Loucy (cell line): ENCODE results near the gene SPOP.
"Not testable (repeated sequence)": the region's sequence is repeated elsewhere in the genome, so short reads cannot be mapped to it uniquely, and the experiment has no call there.

Experiments
- H2AFZ ChIP-seq: fragments of 200-600 bp; sonication (generic); 2 replicates; pipeline ENCODE4 v1.6.0; 2016; ENCODE audit warnings: antibody characterized with exemption, mild to moderate bottlenecking, low read length, moderate library complexity
- H3F3A ChIP-seq: fragments of 200-600 bp; 2 replicates; pipeline ENCODE4 v1.6.0; 2016; ENCODE audit warnings: antibody characterized with exemption, low read depth, mild to moderate bottlenecking
- H3K27me3 ChIP-seq: fragments of 200-600 bp; sonication (generic); 2 replicates; pipeline ENCODE4 v1.6.1; 2014; ENCODE audit warnings: low read length, mild to moderate bottlenecking; ENCODE audit not compliant: insufficient read depth, poor library complexity, severe bottlenecking
- H3K36me3 ChIP-seq: fragments of 200-600 bp; sonication (generic); 2 replicates; pipeline ENCODE4 v1.6.1; 2016; ENCODE audit warnings: low read length; ENCODE audit not compliant: insufficient read depth
- H3K4me1 ChIP-seq: fragments of 200-600 bp; sonication (generic); 2 replicates; pipeline ENCODE4 v1.5.1; 2014; ENCODE audit warnings: low read length, mild to moderate bottlenecking; ENCODE audit not compliant: insufficient read depth, poor library complexity, severe bottlenecking
- H3K4me2 ChIP-seq: fragments of 200-600 bp; sonication (generic); 2 replicates; pipeline ENCODE4 v1.6.0; 2014; ENCODE audit warnings: antibody characterized with exemption, low read length, low read depth, mild to moderate bottlenecking; ENCODE audit not compliant: poor library complexity, severe bottlenecking
- H3K4me3 ChIP-seq: fragments of 200-600 bp; sonication (generic); 2 replicates; pipeline ENCODE4 v1.5.1; 2014; ENCODE audit warnings: low read length, mild to moderate bottlenecking, mixed read lengths; ENCODE audit not compliant: poor library complexity, severe bottlenecking
- H3K79me2 ChIP-seq: fragments of 200-600 bp; sonication (generic); 2 replicates; pipeline ENCODE4 v1.6.1; 2014; ENCODE audit warnings: low read length; ENCODE audit not compliant: insufficient read depth
- H3K9ac ChIP-seq: fragments of 200-600 bp; sonication (generic); 2 replicates; pipeline ENCODE4 v1.6.0; 2014; ENCODE audit warnings: mild to moderate bottlenecking, low read depth, low read length, moderate library complexity; ENCODE audit not compliant: poor library complexity, severe bottlenecking
- H3K9me2 ChIP-seq: fragments of 200-600 bp; sonication (generic); replicated peaks from 2 replicates; pipeline ENCODE4 v1.6.1; 2016; ENCODE audit warnings: low read depth, low read length, mixed read lengths
- H3K9me3 ChIP-seq: fragments of 200-600 bp; sonication (generic); 2 replicates; pipeline ENCODE4 v1.6.1; 2014; ENCODE audit warnings: mild to moderate bottlenecking, antibody characterized with exemption, low read length, low read depth; ENCODE audit not compliant: insufficient read depth
- H4K20me1 ChIP-seq: fragments of 200-600 bp; sonication (generic); 2 replicates; pipeline ENCODE4 v1.6.0; 2014; ENCODE audit warnings: antibody characterized with exemption, low read length, mild to moderate bottlenecking; ENCODE audit not compliant: insufficient read depth, poor library complexity, severe bottlenecking
- CTCF ChIP-seq: fragments of 200-600 bp; sonication (generic); conservative IDR thresholded peaks from 2 replicates; pipeline ENCODE4 v1.5.1; 2014; ENCODE audit warnings: mild to moderate bottlenecking, antibody characterized with exemption, low read length
- EZH2phosphoT487 ChIP-seq: fragments of 200-600 bp; IDR thresholded peaks from 2 replicates; pipeline ENCODE4 v1.6.1; 2018; ENCODE audit warnings: antibody characterized with exemption, mild to moderate bottlenecking, moderate library complexity, borderline replicate concordance

Gene SPOP

GRCh38 chr17:49677134-49677932 is 564 bp downstream of the SPOP start:
- peak overlapping the region; percentile 83 for H3K9ac ChIP-seq
- H3K4me3 ChIP-seq: peak overlapping the region; percentile 85
- H2AFZ ChIP-seq: peak overlapping the region; percentile 70
- no peak for TF ChIP-seq EZH2phosphoT487
- TF ChIP-seq CTCF: no peak
- H3K9me3 ChIP-seq: no peaks in the 10 kb centered on the region
- H3K4me2 ChIP-seq: peak overlapping the region; percentile 90
- no peaks in the 10 kb centered on the region for H3K9me2 ChIP-seq
- no peaks in the 10 kb centered on the region for H3K36me3 ChIP-seq
- H3F3A ChIP-seq: no peaks in the 10 kb centered on the region
- no peaks in the 10 kb centered on the region for H3K27me3 ChIP-seq
- peaks cover 46% of the 10 kb centered on the region for H3K79me2 ChIP-seq
- peaks cover 27% of the 10 kb centered on the region for H3K4me1 ChIP-seq
- H4K20me1 ChIP-seq: peaks cover 40% of the 10 kb centered on the region

GRCh38 chr17:49676276-49676868 is 1.5 kb downstream of the SPOP start:
- H3K79me2 ChIP-seq: peaks cover 56% of the 10 kb centered on the region
- H3K9me2 ChIP-seq: no peaks in the 10 kb centered on the region
- peaks cover 42% of the 10 kb centered on the region for H4K20me1 ChIP-seq
- H3F3A ChIP-seq: no peaks in the 10 kb centered on the region
- TF ChIP-seq EZH2phosphoT487: no peak
- TF ChIP-seq CTCF: no peak
- no peak overlapping the region for H2AFZ ChIP-seq
- peak overlapping the region; percentile 83 for H3K9ac ChIP-seq
- H3K4me1 ChIP-seq: peaks cover 27% of the 10 kb centered on the region
- H3K4me2 ChIP-seq: peak overlapping the region; percentile 90
- no peaks in the 10 kb centered on the region for H3K9me3 ChIP-seq
- H3K36me3 ChIP-seq: no peaks in the 10 kb centered on the region
- H3K4me3 ChIP-seq: peak overlapping the region; percentile 85
- no peaks in the 10 kb centered on the region for H3K27me3 ChIP-seq

GRCh38 chr17:49674507-49674906 is 3.4 kb downstream of the SPOP start:
- Histone ChIP-seq H3K4me2 (peak overlapping the region; percentile 90), H3K79me2 (peaks cover 74% of the 10 kb centered on the region), H3K27me3 (no peaks in the 10 kb centered on the region), H3K9me2 (no peaks in the 10 kb centered on the region), H3K4me1 (peaks cover 43% of the 10 kb centered on the region), H3K4me3 (peak overlapping the region; percentile 85), H3K36me3 (no peaks in the 10 kb centered on the region), H4K20me1 (peaks cover 58% of the 10 kb centered on the region), H3K9ac (peak overlapping the region; percentile 7), H3K9me3 (no peaks in the 10 kb centered on the region), H3F3A (no peaks in the 10 kb centered on the region), H2AFZ (no peak overlapping the region)
- no peak for TF ChIP-seq EZH2phosphoT487
- no peak for TF ChIP-seq CTCF

GRCh38 chr17:49673679-49674078 is 4.2 kb downstream of the SPOP start:
- H3K27me3 ChIP-seq, H2AFZ ChIP-seq, H3K4me3 ChIP-seq, H3F3A ChIP-seq, H3K36me3 ChIP-seq, H3K9me3 ChIP-seq, H3K9me2 ChIP-seq, H3K9ac ChIP-seq, H3K4me2 ChIP-seq: not testable (repeated sequence)
- Histone ChIP-seq H4K20me1 (peaks cover 58% of the 10 kb centered on the region), H3K79me2 (peaks cover 77% of the 10 kb centered on the region), H3K4me1 (peaks cover 43% of the 10 kb centered on the region)
